Endodermal cell (in vitro differentiated cells): ENCODE data around the gene BAD. TPM values are rescaled to one million over a fixed set of nuclear protein-coding genes. Genes with fewer than 3 reads are reported as not detected.
A peak's percentile ranks its signal among the peaks of the same experiment; 100 is the strongest.

ENCODE experiments used
- DNase-seq: peaks from one replicate; pipeline ENCODE4 v3.0.0-alpha.2; 2017
- H3K27ac ChIP-seq: 2 replicates; pipeline ENCODE4 v1.5.1; 2013; ENCODE audit warnings: mild to moderate bottlenecking, low read depth, low read length, moderate library complexity
- H3K27me3 ChIP-seq: 2 replicates; pipeline ENCODE4 v1.6.1; 2013; ENCODE audit warnings: mild to moderate bottlenecking, low read length, moderate library complexity; ENCODE audit not compliant: insufficient read depth, control insufficient read depth, poor library complexity, severe bottlenecking
- H3K36me3 ChIP-seq: 2 replicates; pipeline ENCODE4 v1.7.0; 2013; ENCODE audit warnings: mild to moderate bottlenecking, low read length, moderate library complexity; ENCODE audit not compliant: control insufficient read depth, insufficient read depth
- H3K4me1 ChIP-seq: one replicate; pipeline ENCODE4 v1.7.0; 2013; ENCODE audit warnings: low read length; ENCODE audit not compliant: control insufficient read depth, insufficient read depth
- H3K4me3 ChIP-seq: 2 replicates; pipeline ENCODE4 v1.5.1; 2013; ENCODE audit warnings: mild to moderate bottlenecking, low read length, moderate library complexity
- H3K9ac ChIP-seq: 2 replicates; pipeline ENCODE4 v1.6.1; 2013; ENCODE audit warnings: mild to moderate bottlenecking, low read length, moderate library complexity; ENCODE audit not compliant: poor library complexity, severe bottlenecking; ENCODE audit errors: extremely low read depth
- H3K9me3 ChIP-seq: 2 replicates; pipeline ENCODE4 v1.6.1; 2013; ENCODE audit warnings: mild to moderate bottlenecking, low read length, moderate library complexity; ENCODE audit not compliant: control insufficient read depth
- H3K27ac Mint-ChIP-seq: 2 replicates; pipeline ENCODE4 v1.8.0; 2020; ENCODE audit warnings: mixed read lengths
- H3K27me3 Mint-ChIP-seq: 2 replicates; pipeline ENCODE4 v1.8.0; 2021; ENCODE audit warnings: mild to moderate bottlenecking, mixed read lengths; ENCODE audit not compliant: insufficient read depth
- H3K36me3 Mint-ChIP-seq: 2 replicates; pipeline ENCODE4 v1.8.0; 2020; ENCODE audit warnings: low read depth, mixed read lengths
- H3K4me1 Mint-ChIP-seq: 2 replicates; pipeline ENCODE4 v1.8.0; 2020; ENCODE audit warnings: mixed read lengths
- H3K4me3 Mint-ChIP-seq: 2 replicates; pipeline ENCODE4 v1.8.0; 2020; ENCODE audit warnings: mild to moderate bottlenecking, moderate library complexity, mixed read lengths
- H3K9me3 Mint-ChIP-seq: 2 replicates; pipeline ENCODE4 v1.8.0; 2020; ENCODE audit warnings: mild to moderate bottlenecking, mixed read lengths
- WGBS, 2 experiments: methylation state at CpG; one replicate each; pipeline versions ENCODE4 v1.1.5 to v1.1.7; 2013; ENCODE audit warnings: missing lambda C conversion rate in 2 of 2, mixed read lengths in 1 of 2; ENCODE audit not compliant: insufficient coverage in 1 of 2, insufficient read length in 1 of 2; 5-methylcytosine and 5-hydroxymethylcytosine counted together
- total RNA-seq, 2 donors: library from RNA; stranded (reverse); fragmentation: NEBNext Ultra II Directional in 1 of 2; extraction: Animal tissue kit (Norgen Biotek cat#: 25700) in 1 of 2; gene quantifications; 2 replicates in 1 of 2; 3 replicates in 1 of 2; pipeline ENCODE4 v1.2.1, GENCODE V29; 2021
- TF ChIP-seq, protein P1 (sequence below): fragments of 200-600 bp; sonication (generic); conservative IDR thresholded peaks from 2 replicates; pipeline ENCODE4 v1.5.0; 2021; ENCODE audit warnings: antibody characterized with exemption, mild to moderate bottlenecking

BAD gene
- total RNA-seq, 2 donors from 2014 or later: 42.3 to 48.2 TPM

GRCh38 chr11:64275841-64276240 lies 8.6 kb downstream of the BAD start:
- peaks cover 19% of the 10 kb centered on the region for H3K36me3 Mint-ChIP-seq
- no peaks in the 10 kb centered on the region for H3K9me3 ChIP-seq
- no peaks in the 10 kb centered on the region for H3K27me3 Mint-ChIP-seq
- H3K27ac Mint-ChIP-seq: no peak overlapping the region
- no peaks in the 10 kb centered on the region for H3K4me1 ChIP-seq
- TF ChIP-seq, protein P1, sequence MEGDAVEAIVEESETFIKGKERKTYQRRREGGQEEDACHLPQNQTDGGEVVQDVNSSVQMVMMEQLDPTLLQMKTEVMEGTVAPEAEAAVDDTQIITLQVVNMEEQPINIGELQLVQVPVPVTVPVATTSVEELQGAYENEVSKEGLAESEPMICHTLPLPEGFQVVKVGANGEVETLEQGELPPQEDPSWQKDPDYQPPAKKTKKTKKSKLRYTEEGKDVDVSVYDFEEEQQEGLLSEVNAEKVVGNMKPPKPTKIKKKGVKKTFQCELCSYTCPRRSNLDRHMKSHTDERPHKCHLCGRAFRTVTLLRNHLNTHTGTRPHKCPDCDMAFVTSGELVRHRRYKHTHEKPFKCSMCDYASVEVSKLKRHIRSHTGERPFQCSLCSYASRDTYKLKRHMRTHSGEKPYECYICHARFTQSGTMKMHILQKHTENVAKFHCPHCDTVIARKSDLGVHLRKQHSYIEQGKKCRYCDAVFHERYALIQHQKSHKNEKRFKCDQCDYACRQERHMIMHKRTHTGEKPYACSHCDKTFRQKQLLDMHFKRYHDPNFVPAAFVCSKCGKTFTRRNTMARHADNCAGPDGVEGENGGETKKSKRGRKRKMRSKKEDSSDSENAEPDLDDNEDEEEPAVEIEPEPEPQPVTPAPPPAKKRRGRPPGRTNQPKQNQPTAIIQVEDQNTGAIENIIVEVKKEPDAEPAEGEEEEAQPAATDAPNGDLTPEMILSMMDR: no peak
- DNase-seq: no peak
- H3K4me3 Mint-ChIP-seq: no peak overlapping the region
- 95 to 100% methylated on average over 1 to 2 of the region's 2 CpGs for WGBS, 2 experiments
- no peak overlapping the region for H3K27ac ChIP-seq
- H3K27me3 ChIP-seq: no peaks in the 10 kb centered on the region
- H3K4me1 Mint-ChIP-seq: peaks cover 3% of the 10 kb centered on the region
- no peaks in the 10 kb centered on the region for H3K9me3 Mint-ChIP-seq
- H3K9ac ChIP-seq: no peak overlapping the region
- H3K36me3 ChIP-seq: peaks cover 9% of the 10 kb centered on the region
- H3K4me3 ChIP-seq: no peak overlapping the region

- no peak overlapping the region for H3K27ac Mint-ChIP-seq
- TF ChIP-seq, protein P1: no peak
- 90 to 96% methylated on average over 13 to 15 of the region's 15 CpGs for WGBS, 2 experiments
These were observed 9.2 kb downstream of the BAD start for GRCh38 chr11:64275031-64275800.

GRCh38 chr11:64269540-64270220 lies 14.8 kb downstream of the BAD start:
- Mint-ChIP-seq H3K4me1 (peaks cover 14% of the 10 kb centered on the region), H3K9me3 (no peaks in the 10 kb centered on the region), H3K27me3 (no peaks in the 10 kb centered on the region), H3K4me3 (peak overlapping the region; percentile 95), H3K36me3 (peaks cover 17% of the 10 kb centered on the region), H3K27ac (peak overlapping the region; percentile 99)
- peak; percentile 99 for DNase-seq
- peak overlapping the region; percentile 91 for H3K9ac ChIP-seq
- peaks cover 4% of the 10 kb centered on the region for H3K36me3 ChIP-seq
- peak overlapping the region; percentile 94 for H3K27ac ChIP-seq
- TF ChIP-seq, protein P1: peak; percentile 40
- H3K4me3 ChIP-seq: peak overlapping the region; percentile 95
- 0% methylated on average over 25 to 58 of the region's 58 CpGs for WGBS, 2 experiments
- H3K9me3 ChIP-seq: no peaks in the 10 kb centered on the region
- no peaks in the 10 kb centered on the region for H3K27me3 ChIP-seq
- no peaks in the 10 kb centered on the region for H3K4me1 ChIP-seq

More at GRCh38 chr11:64275031-64275800, 9.2 kb downstream of the BAD start:
- Mint-ChIP-seq H3K4me1 (peaks cover 3% of the 10 kb centered on the region), H3K36me3 (peaks cover 19% of the 10 kb centered on the region), H3K9me3 (no peaks in the 10 kb centered on the region), H3K4me3 (no peak overlapping the region), H3K27me3 (no peaks in the 10 kb centered on the region)
- Histone ChIP-seq H3K4me1 (no peaks in the 10 kb centered on the region), H3K9ac (no peak overlapping the region), H3K9me3 (no peaks in the 10 kb centered on the region), H3K36me3 (peaks cover 9% of the 10 kb centered on the region), H3K27me3 (no peaks in the 10 kb centered on the region), H3K27ac (no peak overlapping the region), H3K4me3 (no peak overlapping the region)
- no peak for DNase-seq
